ENCODE data around the gene ZGPAT. TPM values are rescaled to one million over a fixed set of nuclear protein-coding genes. Genes with fewer than 3 reads are reported as not detected.

ZGPAT gene
- total and polyA plus RNA-seq, 2 of the 8 experiments (the other 6 are each of a cell fraction or from before 2014, with no cell fraction given) = 14.5 to 21.4 TPM

- TF ChIP-seq TAF7 (optimal IDR thresholded peaks at IDR 0.05; ENCODE audit: borderline replicate concordance, low read depth, low read length) (no peak), POU5F1 (IDR thresholded peaks at IDR 0.05; ENCODE audit: low read depth, low read length) (no peak)
Measured at GRCh38 chr20:63693083-63693732, 14.6 kb upstream of the ZGPAT start (continued).

Measured in H1 (cell line).